ENCODE results near the gene RPS6KA2.
"Not testable (repeated sequence)": the region's sequence is repeated elsewhere in the genome, so short reads cannot be mapped to it uniquely, and the experiment has no call there.

RPS6KA2 gene

GRCh38 chr6:166405386-166405785 lies 221.7 kb downstream of the RPS6KA2 start:
- no peak for DNase-seq (ENCODE audit: low read depth)
- no peak overlapping the region for H3K4me3 ChIP-seq (ENCODE audit: low read length)
- TF ChIP-seq CTCF (conservative IDR thresholded peaks at IDR 0.05; ENCODE audit: low read depth, low read length), result no peak

GRCh38 chr6:166402582-166403277 lies 224.3 kb downstream of the RPS6KA2 start:
- no peak for DNase-seq (ENCODE audit: low read depth)
- H3K4me3 ChIP-seq (ENCODE audit: low read length), result no peak overlapping the region
- no peak for TF ChIP-seq CTCF (conservative IDR thresholded peaks at IDR 0.05; ENCODE audit: low read depth, low read length)

GRCh38 chr6:166400649-166401250 lies 226.3 kb downstream of the RPS6KA2 start:
- TF ChIP-seq CTCF (conservative IDR thresholded peaks at IDR 0.05; ENCODE audit: low read depth, low read length), result peak; percentile 75
- DNase-seq (ENCODE audit: low read depth), result peak; percentile 30
- not testable (repeated sequence) for H3K4me3 ChIP-seq (ENCODE audit: low read length)

GRCh38 chr6:166400181-166400580 lies 226.9 kb downstream of the RPS6KA2 start:
- no peak for TF ChIP-seq CTCF (conservative IDR thresholded peaks at IDR 0.05; ENCODE audit: low read depth, low read length)
- DNase-seq (ENCODE audit: low read depth), result no peak
- no peak overlapping the region for H3K4me3 ChIP-seq (ENCODE audit: low read length)

- TF ChIP-seq CTCF (conservative IDR thresholded peaks at IDR 0.05; ENCODE audit: low read depth, low read length), result no peak
- H3K4me3 ChIP-seq (ENCODE audit: low read length), result no peak overlapping the region
- no peak for DNase-seq (ENCODE audit: low read depth)
Measured at GRCh38 chr6:166398348-166398747, 228.7 kb downstream of the RPS6KA2 start.

- H3K4me3 ChIP-seq (ENCODE audit: low read length), result no peak overlapping the region
- no peak for TF ChIP-seq CTCF (conservative IDR thresholded peaks at IDR 0.05; ENCODE audit: low read depth, low read length)
- no peak for DNase-seq (ENCODE audit: low read depth)
Measured at GRCh38 chr6:166397849-166398248, 229.2 kb downstream of the RPS6KA2 start.

- no peak for TF ChIP-seq CTCF (conservative IDR thresholded peaks at IDR 0.05; ENCODE audit: low read depth, low read length)
- DNase-seq (ENCODE audit: low read depth), result no peak
- no peak overlapping the region for H3K4me3 ChIP-seq (ENCODE audit: low read length)
Measured at GRCh38 chr6:166395778-166396177, 231.3 kb downstream of the RPS6KA2 start.

Measured in retinal pigment epithelial cell (primary cell).